GM06990 (cell line): ENCODE measurements around the gene TBC1D22B.

Source experiments
- DNase-seq: peaks from one replicate; pipeline ENCODE4 v3.0.0-alpha.2; 2011; ENCODE audit not compliant: insufficient read length; ENCODE audit errors: extremely low read depth
- H3K27me3 ChIP-seq: replicated peaks from 2 replicates; pipeline ENCODE4 v1.6.0; 2011; ENCODE audit warnings: low read length; ENCODE audit not compliant: control insufficient read depth, insufficient read depth
- H3K36me3 ChIP-seq: 2 replicates; pipeline ENCODE4 v1.5.1; 2011; ENCODE audit warnings: low read length; ENCODE audit not compliant: control insufficient read depth, insufficient read depth
- H3K4me3 ChIP-seq: replicated peaks from 2 replicates; pipeline ENCODE4 v1.5.1; 2011; ENCODE audit warnings: low read depth, mild to moderate bottlenecking, control low read depth, low read length
- TF ChIP-seq, protein P1 (sequence below): IDR thresholded peaks from 2 replicates; pipeline ENCODE4 v1.5.1; 2011; ENCODE audit warnings: low read length, control low read depth, mild to moderate bottlenecking, inconsistent platforms; ENCODE audit not compliant: insufficient read depth, poor library complexity, severe bottlenecking

TBC1D22B gene

DNA sequence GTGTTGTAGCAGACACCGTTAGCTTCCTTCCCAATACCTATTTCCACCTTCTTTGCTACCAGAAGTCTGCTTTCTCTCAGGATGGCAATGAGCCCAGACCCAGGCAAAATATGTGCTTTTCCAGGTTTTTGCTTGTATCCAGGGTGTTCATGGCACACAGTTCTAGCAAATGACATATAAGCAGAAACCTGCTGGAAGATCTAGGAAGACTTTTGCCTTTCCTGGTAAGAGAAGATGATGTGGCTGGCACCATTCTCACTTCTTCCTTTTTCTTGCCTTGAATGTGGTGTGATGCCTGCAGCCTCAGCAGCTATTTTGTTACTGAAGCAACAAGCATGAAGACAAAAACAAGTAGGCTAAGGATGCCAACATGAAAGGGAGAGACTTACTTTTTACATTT lies 19.2 kb upstream of the TBC1D22B start:
- no peaks in the 10 kb centered on the region for H3K27me3 ChIP-seq
- no peaks in the 10 kb centered on the region for H3K36me3 ChIP-seq
- no peak overlapping the region for H3K4me3 ChIP-seq
- DNase-seq = no peak
- TF ChIP-seq, protein P1, sequence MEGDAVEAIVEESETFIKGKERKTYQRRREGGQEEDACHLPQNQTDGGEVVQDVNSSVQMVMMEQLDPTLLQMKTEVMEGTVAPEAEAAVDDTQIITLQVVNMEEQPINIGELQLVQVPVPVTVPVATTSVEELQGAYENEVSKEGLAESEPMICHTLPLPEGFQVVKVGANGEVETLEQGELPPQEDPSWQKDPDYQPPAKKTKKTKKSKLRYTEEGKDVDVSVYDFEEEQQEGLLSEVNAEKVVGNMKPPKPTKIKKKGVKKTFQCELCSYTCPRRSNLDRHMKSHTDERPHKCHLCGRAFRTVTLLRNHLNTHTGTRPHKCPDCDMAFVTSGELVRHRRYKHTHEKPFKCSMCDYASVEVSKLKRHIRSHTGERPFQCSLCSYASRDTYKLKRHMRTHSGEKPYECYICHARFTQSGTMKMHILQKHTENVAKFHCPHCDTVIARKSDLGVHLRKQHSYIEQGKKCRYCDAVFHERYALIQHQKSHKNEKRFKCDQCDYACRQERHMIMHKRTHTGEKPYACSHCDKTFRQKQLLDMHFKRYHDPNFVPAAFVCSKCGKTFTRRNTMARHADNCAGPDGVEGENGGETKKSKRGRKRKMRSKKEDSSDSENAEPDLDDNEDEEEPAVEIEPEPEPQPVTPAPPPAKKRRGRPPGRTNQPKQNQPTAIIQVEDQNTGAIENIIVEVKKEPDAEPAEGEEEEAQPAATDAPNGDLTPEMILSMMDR = no peak

DNA sequence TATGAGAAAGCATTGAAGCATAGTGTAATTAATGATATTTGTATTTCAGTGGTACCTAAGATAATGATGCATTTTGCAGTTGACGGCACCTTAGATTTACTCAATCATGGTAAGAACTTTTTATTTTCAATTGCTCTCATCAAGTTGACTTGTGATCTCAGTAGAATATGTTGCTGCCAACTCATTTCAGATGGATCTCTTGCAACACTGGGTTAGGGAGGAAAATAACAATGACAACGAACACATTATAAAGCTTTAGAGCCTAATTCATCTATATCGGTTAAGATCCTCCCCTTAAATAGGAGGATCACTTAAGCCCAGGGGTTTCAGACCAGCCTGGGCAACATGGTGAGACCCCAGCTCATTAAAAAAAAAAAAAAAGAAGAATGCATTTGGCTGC lies 18.0 kb upstream of the TBC1D22B start:
- no peak overlapping the region for H3K4me3 ChIP-seq
- TF ChIP-seq, protein P1 = no peak
- no peaks in the 10 kb centered on the region for H3K27me3 ChIP-seq
- no peak for DNase-seq
- no peaks in the 10 kb centered on the region for H3K36me3 ChIP-seq

DNA sequence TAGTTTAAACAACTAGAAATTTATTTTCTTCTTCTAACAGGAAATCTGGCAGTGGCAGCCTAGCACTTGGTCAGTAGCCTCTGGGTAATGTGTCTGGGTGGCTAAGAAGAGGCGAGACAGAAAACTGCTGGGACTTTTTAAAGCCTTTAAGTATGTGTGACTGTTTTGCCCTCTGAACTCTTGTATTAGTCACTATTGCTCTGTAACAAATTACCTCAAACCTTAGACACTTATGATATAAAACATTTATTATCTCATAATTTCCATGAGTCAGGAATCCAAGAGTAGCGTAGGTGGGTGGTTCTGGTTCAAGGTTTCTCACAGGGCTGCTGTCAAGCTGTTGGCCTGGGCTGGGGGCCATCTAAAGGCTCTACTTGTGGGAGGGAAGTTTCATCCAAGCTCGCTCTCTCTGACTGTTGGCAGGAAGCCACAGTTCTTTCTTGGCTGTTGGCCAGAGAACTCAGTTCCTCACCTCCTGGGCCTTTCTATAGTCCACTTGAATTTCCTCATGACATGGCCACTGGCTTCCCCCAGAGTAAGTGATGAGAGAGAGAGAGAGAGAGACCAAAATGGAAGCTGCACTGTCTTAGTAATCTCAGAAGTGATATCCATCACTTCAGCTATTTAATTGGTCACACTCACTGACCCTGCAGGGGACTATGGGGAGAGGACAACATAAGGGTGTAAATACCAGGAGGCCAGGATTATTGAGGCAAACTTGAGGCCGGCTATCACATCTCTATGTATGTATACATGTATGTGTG lies 17.4 kb upstream of the TBC1D22B start:
- TF ChIP-seq, protein P1 = no peak
- Histone ChIP-seq H3K27me3 (no peaks in the 10 kb centered on the region), H3K36me3 (no peaks in the 10 kb centered on the region), H3K4me3 (no peak overlapping the region)
- peak; percentile 57 for DNase-seq

DNA sequence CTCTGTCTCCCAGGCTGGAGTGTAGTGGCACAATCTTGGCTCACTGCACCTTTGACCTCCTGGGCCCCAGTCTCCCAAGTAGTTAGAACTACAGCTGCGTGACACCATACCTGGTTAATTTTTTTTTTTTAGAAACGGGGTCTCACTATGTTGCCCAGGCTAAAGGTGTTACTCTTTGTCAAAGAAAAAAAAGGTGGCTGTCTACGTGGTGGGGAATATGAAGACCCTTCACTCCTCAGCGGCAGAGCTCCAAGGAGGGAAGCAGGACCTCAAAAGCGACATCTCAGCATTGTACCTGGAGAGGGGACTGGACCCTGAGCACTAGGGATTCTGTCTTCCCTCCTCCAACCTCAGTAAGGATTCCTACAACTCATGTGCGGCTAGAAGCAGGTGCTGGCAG lies 16.4 kb upstream of the TBC1D22B start:
- Histone ChIP-seq H3K27me3 (no peaks in the 10 kb centered on the region), H3K4me3 (no peak overlapping the region), H3K36me3 (no peaks in the 10 kb centered on the region)
- no peak for DNase-seq
- TF ChIP-seq, protein P1 = no peak

DNA sequence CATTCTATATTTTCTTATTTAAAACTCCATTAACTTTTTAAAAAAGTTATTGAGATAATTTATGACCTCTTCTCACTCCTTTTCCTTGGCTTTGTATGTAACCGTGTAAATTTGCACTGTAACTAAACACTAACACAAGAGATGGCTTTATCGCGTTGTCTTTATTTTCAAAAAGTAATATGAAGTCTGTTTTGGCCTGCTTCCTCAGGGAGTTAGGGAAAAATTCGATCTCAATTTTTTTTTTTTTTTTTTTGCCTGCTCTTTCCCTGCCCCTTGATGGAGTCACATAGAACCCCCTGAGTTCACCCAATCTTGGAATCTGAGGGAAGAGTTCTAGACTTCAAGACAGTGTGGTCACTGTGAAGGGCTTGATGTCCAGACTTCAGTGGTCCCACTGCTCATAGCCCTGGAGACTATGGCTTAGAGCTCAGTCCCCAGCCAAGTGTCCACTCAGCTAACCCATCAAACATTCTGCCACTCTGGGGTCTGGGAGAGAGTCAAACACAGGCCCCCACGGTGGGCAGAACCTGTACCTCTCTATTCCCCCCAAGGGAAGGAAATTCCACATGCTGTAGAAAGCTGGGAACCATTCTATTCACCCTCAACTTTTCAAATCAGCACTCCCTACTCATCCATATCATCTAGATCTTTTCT lies 15.7 kb upstream of the TBC1D22B start:
- TF ChIP-seq, protein P1 = no peak
- Histone ChIP-seq H3K36me3 (no peaks in the 10 kb centered on the region), H3K4me3 (no peak overlapping the region), H3K27me3 (no peaks in the 10 kb centered on the region)
- no peak for DNase-seq
